Liver (tissue), 9 donors: ENCODE results near the gene CNPY3. TPM values are rescaled to one million over a fixed set of nuclear protein-coding genes. Genes with fewer than 3 reads are reported as not detected.

ENCODE experiments used
- DNase-seq: peaks from one replicate; pipeline ENCODE4 v3.0.0-alpha.2; 2017; ENCODE audit warnings: low spot score
- H3K27ac ChIP-seq, 2 donors: one replicate each; pipeline ENCODE4 v1.7.0; 2013; ENCODE audit warnings: inconsistent platforms in 2 of 2, low read length in 2 of 2, control low read depth in 1 of 2, low read depth in 1 of 2, mild to moderate bottlenecking in 1 of 2
- H3K27me3 ChIP-seq, 4 donors: one replicate each; pipeline versions ENCODE4 v1.6.1 to v1.7.0; 2013; ENCODE audit warnings: low read length in 3 of 4, inconsistent platforms in 1 of 4, mild to moderate bottlenecking in 1 of 4, moderate library complexity in 1 of 4; ENCODE audit not compliant: control insufficient read depth in 4 of 4, insufficient read depth in 4 of 4
- H3K36me3 ChIP-seq, 4 donors: one replicate each; pipeline versions ENCODE4 v1.6.1 to v1.7.0; 2013; ENCODE audit warnings: low read length in 3 of 4, mild to moderate bottlenecking in 3 of 4, low read depth in 1 of 4, moderate library complexity in 1 of 4; ENCODE audit not compliant: control insufficient read depth in 4 of 4, insufficient read depth in 3 of 4
- H3K4me1 ChIP-seq, 4 donors: one replicate each; pipeline versions ENCODE4 v1.6.1 to v1.7.0; 2013; ENCODE audit warnings: low read length in 3 of 4, mild to moderate bottlenecking in 3 of 4, moderate library complexity in 1 of 4; ENCODE audit not compliant: control insufficient read depth in 4 of 4, insufficient read depth in 4 of 4
- H3K4me3 ChIP-seq, 3 donors: one replicate each; pipeline versions ENCODE4 v1.6.1 to v1.7.0; 2013; ENCODE audit warnings: low read length in 3 of 3, control low read depth in 1 of 3, low read depth in 1 of 3, mild to moderate bottlenecking in 1 of 3
- H3K9ac ChIP-seq, 2 donors: one replicate each; pipeline ENCODE4 v1.7.0; 2013; ENCODE audit warnings: low read length in 2 of 2, mild to moderate bottlenecking in 2 of 2, moderate library complexity in 2 of 2, control low read depth in 1 of 2, low read depth in 1 of 2
- H3K9me3 ChIP-seq, 4 donors: one replicate each; pipeline versions ENCODE4 v1.6.1 to v1.7.0; 2013; ENCODE audit warnings: low read length in 3 of 4; ENCODE audit not compliant: control insufficient read depth in 4 of 4
- ATF3 ChIP-seq: IDR thresholded peaks from 2 replicates; pipeline ENCODE4 v1.6.1; 2016; ENCODE audit warnings: antibody characterized with exemption
- CTCF ChIP-seq: fragments of 150-350 bp; IDR thresholded peaks from 2 replicates; pipeline ENCODE4 v1.5.1; 2017; ENCODE audit warnings: improper control_type of control experiment, low read depth, low read length; ENCODE audit not compliant: missing input control
- EGR1 ChIP-seq, 2 donors: IDR thresholded peaks; 2 replicates each; pipeline ENCODE4 v1.6.1; 2016 to 2018; ENCODE audit warnings: antibody characterized with exemption in 2 of 2, low read depth in 2 of 2
- FOXA1 ChIP-seq: IDR thresholded peaks from 2 replicates; pipeline ENCODE4 v1.6.1; 2016; ENCODE audit warnings: antibody characterized with exemption
- FOXA2 ChIP-seq: IDR thresholded peaks from 2 replicates; pipeline ENCODE4 v1.6.1; 2016; ENCODE audit warnings: antibody characterized with exemption
- GABPA ChIP-seq, 2 donors: IDR thresholded peaks in 1 of 2; conservative IDR thresholded peaks in 1 of 2; 2 replicates each; pipeline ENCODE4 v1.6.1; 2016; ENCODE audit warnings: antibody characterized with exemption in 2 of 2, mild to moderate bottlenecking in 1 of 2, moderate library complexity in 1 of 2
- HNF4A ChIP-seq, 2 donors: conservative IDR thresholded peaks; 2 replicates each; pipeline ENCODE4 v1.6.1; 2016; ENCODE audit warnings: antibody characterized with exemption in 2 of 2, mild to moderate bottlenecking in 2 of 2
- HNF4G ChIP-seq: IDR thresholded peaks from 2 replicates; pipeline ENCODE4 v1.6.1; 2016; ENCODE audit warnings: antibody characterized with exemption
- JUND ChIP-seq, 2 donors: IDR thresholded peaks; 2 replicates each; pipeline ENCODE4 v1.6.1; 2016; ENCODE audit warnings: antibody characterized with exemption in 2 of 2
- MAX ChIP-seq: IDR thresholded peaks from 2 replicates; pipeline ENCODE4 v1.6.1; 2016; ENCODE audit warnings: antibody characterized with exemption
- NR2F2 ChIP-seq: IDR thresholded peaks from 2 replicates; pipeline ENCODE4 v1.6.1; 2016; ENCODE audit warnings: antibody characterized with exemption
- RAD21 ChIP-seq, 2 donors: IDR thresholded peaks; 2 replicates each; pipeline ENCODE4 v1.6.1; 2016; ENCODE audit warnings: antibody characterized with exemption in 2 of 2, mild to moderate bottlenecking in 2 of 2
- REST ChIP-seq: IDR thresholded peaks from 2 replicates; pipeline ENCODE4 v1.6.1; 2016; ENCODE audit warnings: antibody characterized with exemption, mild to moderate bottlenecking
- RXRA ChIP-seq, 2 donors: IDR thresholded peaks; 2 replicates each; pipeline ENCODE4 v1.6.1; 2017 to 2018; ENCODE audit warnings: antibody characterized with exemption in 2 of 2, mild to moderate bottlenecking in 1 of 2
- SP1 ChIP-seq: IDR thresholded peaks from 2 replicates; pipeline ENCODE4 v1.6.1; 2018; ENCODE audit warnings: antibody characterized with exemption, mild to moderate bottlenecking
- TAF1 ChIP-seq: conservative IDR thresholded peaks from 2 replicates; pipeline ENCODE4 v1.6.1; 2016; ENCODE audit warnings: antibody characterized with exemption, mild to moderate bottlenecking
- YY1 ChIP-seq: IDR thresholded peaks from 2 replicates; pipeline ENCODE4 v1.6.1; 2016; ENCODE audit warnings: antibody characterized with exemption, mild to moderate bottlenecking
- ZBTB33 ChIP-seq: IDR thresholded peaks from 2 replicates; pipeline ENCODE4 v1.6.1; 2016; ENCODE audit warnings: antibody characterized with exemption
- WGBS: extraction: QIAGEN DNeasy Blood & Tissue Kit; methylation state at CpG from one replicate; pipeline ENCODE4 v1.1.7; 2013; 5-methylcytosine and 5-hydroxymethylcytosine counted together
- polyA plus RNA-seq, 2 donors: library from polyadenylated mRNA; stranded (reverse) in 1 of 2; unstranded in 1 of 2; fragments of 200-250 nt in 1 of 2; fragments of >200 nt in 1 of 2; fragmentation: Nextera tagmentation in 1 of 2; extraction: Ambion mirVana in 1 of 2; gene quantifications; one replicate each; pipeline versions ENCODE4 v1.2.1 to v1.2.3, GENCODE V29; 2013 to 2015
- total RNA-seq, 2 donors: library from RNA; depleted of rRNA; stranded (reverse); fragments of >200 nt; gene quantifications; one replicate each; pipeline ENCODE4 v1.2.3, GENCODE V29; 2014
- donor health status: healthy.
- donor health status: healthy.
- donor health status: healthy.
- donor health status: healthy.
- donor health status: healthy.

CNPY3 gene
- total and polyA plus RNA-seq, 4 donors, result 17.2 to 41.0 (median 27.2) TPM

- no peak overlapping the region for H3K9ac ChIP-seq
- peak overlapping the region in 1 of 3 donors; percentile 21 for H3K4me3 ChIP-seq
- whole genome bisulfite sequencing, result 43% methylated on average over 9 of the region's 9 CpGs
- DNase-seq, result peak; percentile 43
- TF ChIP-seq NR2F2, result peak; percentile 84
- peak; percentile 98 to 99 for TF ChIP-seq HNF4A (conservative IDR thresholded peaks at IDR 0.05)
- no peak for TF ChIP-seq CTCF
- TF ChIP-seq ATF3, result peak; percentile 89
- TF ChIP-seq TAF1, result peak; percentile 56
- TF ChIP-seq YY1, result peak; percentile 87
- peak; percentile 94 for TF ChIP-seq HNF4G
- peak; percentile 88 for TF ChIP-seq FOXA2
- TF ChIP-seq MAX, result peak; percentile 98
- peak; percentile 98 to 99 for TF ChIP-seq RXRA (IDR thresholded peaks at IDR 0.05)
- peak; percentile 39 to 68 for TF ChIP-seq RAD21 (IDR thresholded peaks at IDR 0.05)
- peak in 1 of 2 donors; percentile 68 for TF ChIP-seq GABPA (IDR thresholded peaks at IDR 0.05 in 1 of 2, conservative IDR thresholded peaks at IDR 0.05 in 1 of 2)
- peak; percentile 100 for TF ChIP-seq SP1
- peak; percentile 75 for TF ChIP-seq REST
- TF ChIP-seq EGR1 (IDR thresholded peaks at IDR 0.05; ENCODE audit: low read depth in 2 of 2), result peak in 1 of 2 donors; percentile 61
- TF ChIP-seq ZBTB33, result peak; percentile 93
- peak; percentile 85 to 90 for TF ChIP-seq JUND (IDR thresholded peaks at IDR 0.05)
- peak; percentile 87 for TF ChIP-seq FOXA1
- H3K36me3 ChIP-seq, result peaks cover 2 to 25% (median 5%) of the 10 kb centered on the region in 4 donors
- H3K27ac ChIP-seq, result peak overlapping the region; percentile 40 to 83
- peaks cover 23 to 58% (median 52%) of the 10 kb centered on the region in 4 donors for H3K4me1 ChIP-seq
- no peaks in the 10 kb centered on the region for H3K27me3 ChIP-seq
- no peaks in the 10 kb centered on the region for H3K9me3 ChIP-seq
These were observed 9.9 kb downstream of the CNPY3 start for GRCh38 chr6:42938987-42939809.
